ENCODE measurements around the gene CPD.

Gene CPD

GRCh38 chr17:30369995-30370394 is 8.7 kb upstream of the CPD start:
- Histone ChIP-seq H4K8ac (ENCODE audit: low read depth, low read length) (no peak overlapping the region), H3K36me3 (ENCODE audit: control insufficient read depth in 1 of 2, insufficient read depth in 2 of 2, low read length in 2 of 2) (no peaks in the 10 kb centered on the region), H3K14ac (ENCODE audit: low read length) (no peak overlapping the region), H2AK5ac (ENCODE audit: low read length) (no peak overlapping the region), H3K4me1 (ENCODE audit: control insufficient read depth in 1 of 2, insufficient read depth in 2 of 2, low read length in 2 of 2) (no peaks in the 10 kb centered on the region), H2AFZ (ENCODE audit: insufficient read depth, low read length, poor library complexity) (no peak overlapping the region), H4K91ac (ENCODE audit: low read depth, low read length) (no peak overlapping the region), H4K12ac (ENCODE audit: low read depth, low read length) (no peak overlapping the region), H3K18ac (ENCODE audit: low read length) (no peak overlapping the region), H2BK120ac (ENCODE audit: insufficient read depth, low read length, poor library complexity) (no peak overlapping the region), H3K79me1 (ENCODE audit: low read length) (no peaks in the 10 kb centered on the region), H2BK12ac (ENCODE audit: low read length) (no peak overlapping the region), H3K9ac (ENCODE audit: low read length) (no peak overlapping the region), H3K27me3 (ENCODE audit: insufficient read depth, low read length) (no peaks in the 10 kb centered on the region), H3K4ac (ENCODE audit: low read depth, low read length) (no peak overlapping the region), H3K23ac (ENCODE audit: low read length) (no peak overlapping the region), H3K4me2 (ENCODE audit: low read length) (no peak overlapping the region), H3K4me3 (ENCODE audit: low read depth, low read length) (no peak overlapping the region), H3K27ac (ENCODE audit: low read depth, low read length) (no peak overlapping the region), H3K9me3 (ENCODE audit: insufficient read depth, low read depth, low read length) (no peaks in the 10 kb centered on the region), H2BK5ac (ENCODE audit: low read depth, low read length, poor library complexity) (no peak overlapping the region), H3K79me2 (ENCODE audit: control insufficient read depth, insufficient read depth, low read length, poor library complexity) (no peaks in the 10 kb centered on the region)
- DNase-seq = no peak

GRCh38 chr17:30372755-30373154 is 6.0 kb upstream of the CPD start:
- Histone ChIP-seq H3K4me1 (ENCODE audit: control insufficient read depth in 1 of 2, insufficient read depth in 2 of 2, low read length in 2 of 2) (no peaks in the 10 kb centered on the region), H2AFZ (ENCODE audit: insufficient read depth, low read length, poor library complexity) (no peak overlapping the region), H2BK5ac (ENCODE audit: low read depth, low read length, poor library complexity) (no peak overlapping the region), H3K79me1 (ENCODE audit: low read length) (no peaks in the 10 kb centered on the region), H4K12ac (ENCODE audit: low read depth, low read length) (no peak overlapping the region), H3K14ac (ENCODE audit: low read length) (no peak overlapping the region), H3K36me3 (ENCODE audit: control insufficient read depth in 1 of 2, insufficient read depth in 2 of 2, low read length in 2 of 2) (no peaks in the 10 kb centered on the region), H3K4ac (ENCODE audit: low read depth, low read length) (no peak overlapping the region), H4K91ac (ENCODE audit: low read depth, low read length) (no peak overlapping the region), H3K79me2 (ENCODE audit: control insufficient read depth, insufficient read depth, low read length, poor library complexity) (no peaks in the 10 kb centered on the region), H2AK5ac (ENCODE audit: low read length) (no peak overlapping the region), H4K8ac (ENCODE audit: low read depth, low read length) (no peak overlapping the region), H3K18ac (ENCODE audit: low read length) (no peak overlapping the region), H3K23ac (ENCODE audit: low read length) (no peak overlapping the region), H2BK120ac (ENCODE audit: insufficient read depth, low read length, poor library complexity) (no peak overlapping the region), H2BK12ac (ENCODE audit: low read length) (no peak overlapping the region), H3K9me3 (ENCODE audit: insufficient read depth, low read depth, low read length) (no peaks in the 10 kb centered on the region), H3K27me3 (ENCODE audit: insufficient read depth, low read length) (no peaks in the 10 kb centered on the region), H3K4me3 (ENCODE audit: low read depth, low read length) (no peak overlapping the region), H3K4me2 (ENCODE audit: low read length) (no peak overlapping the region), H3K27ac (ENCODE audit: low read depth, low read length) (no peak overlapping the region), H3K9ac (ENCODE audit: low read length) (no peak overlapping the region)
- WGBS (ENCODE audit: extremely low coverage, insufficient coverage, insufficient read length) = no CpG with 5 or more reads among the region's 2 CpGs
- DNase-seq = peak in 1 of 2 donors; percentile 29

- H2BK120ac ChIP-seq (ENCODE audit: insufficient read depth, low read length, poor library complexity) = no peak overlapping the region
- no peak overlapping the region for H2AFZ ChIP-seq (ENCODE audit: insufficient read depth, low read length, poor library complexity)
- no peaks in the 10 kb centered on the region for H3K9me3 ChIP-seq (ENCODE audit: insufficient read depth, low read depth, low read length)
- H3K27ac ChIP-seq (ENCODE audit: low read depth, low read length) = no peak overlapping the region
- no peaks in the 10 kb centered on the region for H3K27me3 ChIP-seq (ENCODE audit: insufficient read depth, low read length)
- no peak overlapping the region for H3K4me2 ChIP-seq (ENCODE audit: low read length)
- H3K79me2 ChIP-seq (ENCODE audit: control insufficient read depth, insufficient read depth, low read length, poor library complexity) = peaks cover 7% of the 10 kb centered on the region
- H4K12ac ChIP-seq (ENCODE audit: low read depth, low read length) = no peak overlapping the region
- H3K4me3 ChIP-seq (ENCODE audit: low read depth, low read length) = no peak overlapping the region
- peaks cover 6 to 9% of the 10 kb centered on the region in 2 experiments for H3K4me1 ChIP-seq (ENCODE audit: control insufficient read depth in 1 of 2, insufficient read depth in 2 of 2, low read length in 2 of 2)
- H2BK5ac ChIP-seq (ENCODE audit: low read depth, low read length, poor library complexity) = no peak overlapping the region
- H3K14ac ChIP-seq (ENCODE audit: low read length) = no peak overlapping the region
- H2AK5ac ChIP-seq (ENCODE audit: low read length) = no peak overlapping the region
- H3K18ac ChIP-seq (ENCODE audit: low read length) = no peak overlapping the region
- H3K79me1 ChIP-seq (ENCODE audit: low read length) = peaks cover 7% of the 10 kb centered on the region
- H4K8ac ChIP-seq (ENCODE audit: low read depth, low read length) = no peak overlapping the region
- H4K91ac ChIP-seq (ENCODE audit: low read depth, low read length) = no peak overlapping the region
- H3K9ac ChIP-seq (ENCODE audit: low read length) = no peak overlapping the region
- no peak for DNase-seq
- no peak overlapping the region for H3K4ac ChIP-seq (ENCODE audit: low read depth, low read length)
- no peak overlapping the region for H2BK12ac ChIP-seq (ENCODE audit: low read length)
- no peaks in the 10 kb centered on the region for H3K36me3 ChIP-seq (ENCODE audit: control insufficient read depth in 1 of 2, insufficient read depth in 2 of 2, low read length in 2 of 2)
- no CpG with 5 or more reads among the region's 1 CpG for WGBS (ENCODE audit: extremely low coverage, insufficient coverage, insufficient read length)
- no peak overlapping the region for H3K23ac ChIP-seq (ENCODE audit: low read length)
Measured at GRCh38 chr17:30375661-30376060, 3.1 kb upstream of the CPD start.

- no peaks in the 10 kb centered on the region for H3K27me3 ChIP-seq (ENCODE audit: insufficient read depth, low read length)
- no peak overlapping the region for H2AK5ac ChIP-seq (ENCODE audit: low read length)
- no peak overlapping the region for H3K4ac ChIP-seq (ENCODE audit: low read depth, low read length)
- H2BK120ac ChIP-seq (ENCODE audit: insufficient read depth, low read length, poor library complexity) = no peak overlapping the region
- H3K36me3 ChIP-seq (ENCODE audit: control insufficient read depth in 1 of 2, insufficient read depth in 2 of 2, low read length in 2 of 2) = no peaks in the 10 kb centered on the region
- H3K23ac ChIP-seq (ENCODE audit: low read length) = no peak overlapping the region
- peaks cover 7% of the 10 kb centered on the region for H3K79me1 ChIP-seq (ENCODE audit: low read length)
- no peak overlapping the region for H4K8ac ChIP-seq (ENCODE audit: low read depth, low read length)
- H2BK12ac ChIP-seq (ENCODE audit: low read length) = no peak overlapping the region
- no peak overlapping the region for H3K18ac ChIP-seq (ENCODE audit: low read length)
- H4K91ac ChIP-seq (ENCODE audit: low read depth, low read length) = no peak overlapping the region
- no peak overlapping the region for H3K4me2 ChIP-seq (ENCODE audit: low read length)
- no peak overlapping the region for H3K27ac ChIP-seq (ENCODE audit: low read depth, low read length)
- no peak overlapping the region for H3K14ac ChIP-seq (ENCODE audit: low read length)
- H3K4me3 ChIP-seq (ENCODE audit: low read depth, low read length) = no peak overlapping the region
- H2AFZ ChIP-seq (ENCODE audit: insufficient read depth, low read length, poor library complexity) = no peak overlapping the region
- H3K4me1 ChIP-seq (ENCODE audit: control insufficient read depth in 1 of 2, insufficient read depth in 2 of 2, low read length in 2 of 2) = peaks cover 6 to 9% of the 10 kb centered on the region in 2 experiments
- no peak overlapping the region for H2BK5ac ChIP-seq (ENCODE audit: low read depth, low read length, poor library complexity)
- peaks cover 7% of the 10 kb centered on the region for H3K79me2 ChIP-seq (ENCODE audit: control insufficient read depth, insufficient read depth, low read length, poor library complexity)
- no peaks in the 10 kb centered on the region for H3K9me3 ChIP-seq (ENCODE audit: insufficient read depth, low read depth, low read length)
- WGBS (ENCODE audit: extremely low coverage, insufficient coverage, insufficient read length) = no CpG with 5 or more reads among the region's 12 CpGs
- no peak overlapping the region for H4K12ac ChIP-seq (ENCODE audit: low read depth, low read length)
- no peak overlapping the region for H3K9ac ChIP-seq (ENCODE audit: low read length)
- no peak for DNase-seq
Measured at GRCh38 chr17:30376621-30377452, 1.9 kb upstream of the CPD start.
